IMR-90 (cell line): ENCODE data around the gene FNDC1. TPM values are rescaled to one million over a fixed set of nuclear protein-coding genes. Genes with fewer than 3 reads are reported as not detected.

Source experiments
- ATAC-seq: fragments of 200-7000 bp; cut with Tn5 transposase; 2 replicates; pipeline ENCODE4 v1.9.1; 2020; ENCODE audit warnings: low read depth, mild to moderate bottlenecking, moderate library complexity
- BruUV-seq: library from RNA; stranded (reverse); fragments of 400-500 nt; replicated peaks from 2 replicates; lab custom pipeline; 2021; lab: Mats Ljungman, UMichigan
- CTCF ChIA-PET: fragments of 300-600 bp; formaldehyde crosslinking; extraction: SDS; loops from one replicate; lab custom pipeline; 2021; ENCODE audit warnings: antibody characterized with exemption; lab: Yijun Ruan, JAX
- POLR2A ChIA-PET: fragments of 300-600 bp; sonication (Branson Sonifier 250); formaldehyde crosslinking; loops from one replicate; lab custom pipeline; 2022; ENCODE audit warnings: antibody characterized with exemption; ENCODE audit not compliant: unreplicated experiment; lab: Charles Lee
- DNase-seq: peaks from one replicate; pipeline ENCODE4 v3.0.0; 2013
- H2AFZ ChIP-seq: replicated peaks from 2 replicates; pipeline ENCODE3; 2013; ENCODE audit warnings: low read length, mild to moderate bottlenecking; ENCODE audit not compliant: poor library complexity
- H2AK5ac ChIP-seq: 2 replicates; pipeline ENCODE4 v1.6.1; 2013; ENCODE audit warnings: low read depth, low read length, inconsistent platforms
- H2AK9ac ChIP-seq: replicated peaks from 2 replicates; pipeline ENCODE3; 2013; ENCODE audit warnings: mild to moderate bottlenecking, low read depth, low read length, moderate library complexity; ENCODE audit not compliant: poor library complexity
- H2BK120ac ChIP-seq: 2 replicates; pipeline ENCODE4 v1.6.1; 2013; ENCODE audit warnings: low read depth, low read length, inconsistent platforms
- H2BK15ac ChIP-seq: 3 replicates; pipeline ENCODE4 v1.6.1; 2013; ENCODE audit warnings: low read depth, low read length, inconsistent platforms
- H2BK20ac ChIP-seq: 2 replicates; pipeline ENCODE4 v1.6.1; 2013; ENCODE audit warnings: low read depth, mild to moderate bottlenecking, inconsistent platforms, low read length, moderate library complexity
- H2BK5ac ChIP-seq: 2 replicates; pipeline ENCODE4 v1.6.1; 2013; ENCODE audit warnings: mild to moderate bottlenecking, low read depth, low read length, inconsistent platforms; ENCODE audit not compliant: poor library complexity, severe bottlenecking
- H3K14ac ChIP-seq: replicated peaks from 2 replicates; pipeline ENCODE4 v1.6.1; 2013; ENCODE audit warnings: low read depth, low read length, inconsistent platforms
- H3K18ac ChIP-seq: 2 replicates; pipeline ENCODE4 v1.6.1; 2013; ENCODE audit warnings: low read depth, low read length, control low read depth
- H3K23ac ChIP-seq: 2 replicates; pipeline ENCODE4 v1.6.1; 2013; ENCODE audit warnings: low read depth, low read length, inconsistent platforms
- H3K27ac ChIP-seq: 2 replicates; pipeline ENCODE4 v1.5.1; 2013; ENCODE audit warnings: mild to moderate bottlenecking, control low read depth, low read length; ENCODE audit not compliant: insufficient read depth
- H3K27me3 ChIP-seq: 2 replicates; pipeline ENCODE4 v1.6.1; 2013; ENCODE audit warnings: low read length; ENCODE audit not compliant: control insufficient read depth, insufficient read depth
- H3K36me3 ChIP-seq: 2 replicates; pipeline ENCODE4 v1.6.1; 2013; ENCODE audit warnings: low read length, mixed read lengths; ENCODE audit not compliant: control insufficient read depth, insufficient read depth
- H3K4ac ChIP-seq: 2 replicates; pipeline ENCODE4 v1.6.1; 2013; ENCODE audit warnings: low read depth, low read length, inconsistent platforms
- H3K4me1 ChIP-seq: 2 replicates; pipeline ENCODE4 v1.6.1; 2013; ENCODE audit warnings: low read length, mixed read lengths; ENCODE audit not compliant: control insufficient read depth, insufficient read depth
- H3K4me2 ChIP-seq: 2 replicates; pipeline ENCODE4 v1.6.1; 2013; ENCODE audit warnings: low read depth, mild to moderate bottlenecking, control low read depth, low read length, moderate library complexity
- H3K4me3 ChIP-seq: 2 replicates; pipeline ENCODE4 v1.5.1; 2013; ENCODE audit warnings: low read depth, mild to moderate bottlenecking, control low read depth, low read length, moderate library complexity; ENCODE audit not compliant: insufficient read depth
- H3K56ac ChIP-seq: 2 replicates; pipeline ENCODE4 v1.6.1; 2013; ENCODE audit warnings: low read length, inconsistent platforms; ENCODE audit not compliant: insufficient read depth; ENCODE audit errors: extremely low read depth
- H3K79me1 ChIP-seq, 2 experiments: 2 replicates each; pipeline ENCODE4 v1.6.1; 2013; ENCODE audit warnings: low read length in 2 of 2, inconsistent platforms in 1 of 2, low read depth in 1 of 2
- H3K9ac ChIP-seq: 2 replicates; pipeline ENCODE4 v1.6.1; 2013; ENCODE audit warnings: low read depth, low read length, control low read depth
- H3K9me1 ChIP-seq: 2 replicates; pipeline ENCODE4 v1.6.1; 2013; ENCODE audit warnings: low read length, inconsistent platforms; ENCODE audit not compliant: insufficient read depth
- H3K9me3 ChIP-seq: 2 replicates; pipeline ENCODE4 v1.6.1; 2013; ENCODE audit warnings: low read length; ENCODE audit not compliant: control insufficient read depth, insufficient read depth
- H4K20me1 ChIP-seq: 2 replicates; pipeline ENCODE4 v1.6.1; 2013; ENCODE audit warnings: low read length, inconsistent platforms; ENCODE audit not compliant: insufficient read depth
- H4K5ac ChIP-seq: 2 replicates; pipeline ENCODE4 v1.6.1; 2013; ENCODE audit warnings: mild to moderate bottlenecking, low read depth, low read length, control low read depth
- H4K8ac ChIP-seq, 2 experiments: 2 replicates each; pipeline ENCODE4 v1.6.1; 2013; ENCODE audit warnings: low read depth in 2 of 2, low read length in 2 of 2, control low read depth in 1 of 2, inconsistent platforms in 1 of 2
- H4K91ac ChIP-seq: 2 replicates; pipeline ENCODE4 v1.6.1; 2013; ENCODE audit warnings: low read depth, low read length, inconsistent platforms; ENCODE audit not compliant: insufficient read depth
- BHLHE40 ChIP-seq: fragments of 150-350 bp; IDR thresholded peaks from 2 replicates; pipeline ENCODE4 v1.6.1; 2016; ENCODE audit warnings: mild to moderate bottlenecking, low read depth, low read length
- CEBPB ChIP-seq: IDR thresholded peaks from 2 replicates; pipeline ENCODE4 v1.6.1; 2012; ENCODE audit warnings: low read depth, low read length, improper control_type of control experiment
- FOS ChIP-seq: fragments of 150-350 bp; IDR thresholded peaks from 2 replicates; pipeline ENCODE4 v1.6.1; 2016; ENCODE audit warnings: low read depth, low read length
- MAFK ChIP-seq: IDR thresholded peaks from 2 replicates; pipeline ENCODE4 v1.6.1; 2012; ENCODE audit warnings: low read depth, low read length, improper control_type of control experiment
- MAZ ChIP-seq: IDR thresholded peaks from 2 replicates; pipeline ENCODE4 v1.6.1; 2012; ENCODE audit warnings: low read depth, mild to moderate bottlenecking, low read length, improper control_type of control experiment, moderate library complexity, borderline replicate concordance
- MXI1 ChIP-seq: IDR thresholded peaks from 2 replicates; pipeline ENCODE4 v1.6.1; 2012; ENCODE audit warnings: low read depth, mild to moderate bottlenecking, low read length, moderate library complexity, borderline replicate concordance
- NFE2L2 ChIP-seq: fragments of 150-350 bp; IDR thresholded peaks from 2 replicates; pipeline ENCODE4 v1.6.1; 2016; ENCODE audit warnings: low read depth, mild to moderate bottlenecking, low read length
- POLR2A ChIP-seq: IDR thresholded peaks from 2 replicates; pipeline ENCODE4 v1.6.1; 2012; ENCODE audit warnings: mild to moderate bottlenecking, low read depth, low read length
- RAD21 ChIP-seq: IDR thresholded peaks from 2 replicates; pipeline ENCODE4 v1.6.1; 2012; ENCODE audit warnings: low read length, improper control_type of control experiment
- RCOR1 ChIP-seq: IDR thresholded peaks from 2 replicates; pipeline ENCODE4 v1.6.1; 2012; ENCODE audit warnings: mild to moderate bottlenecking, low read length, improper control_type of control experiment; ENCODE audit not compliant: insufficient replicate concordance
- SMC3 ChIP-seq: fragments of 150-350 bp; IDR thresholded peaks from 2 replicates; pipeline ENCODE4 v1.6.1; 2016; ENCODE audit warnings: low read depth, mild to moderate bottlenecking, antibody characterized with exemption, low read length, moderate library complexity
- WGBS, 2 experiments: methylation state at CpG; one replicate each; pipeline versions ENCODE4 v1.1.5 to v1.1.7; 2013; ENCODE audit warnings: missing lambda C conversion rate in 2 of 2; ENCODE audit not compliant: insufficient read length in 1 of 2; ENCODE audit errors: extremely low coverage in 2 of 2; 5-methylcytosine and 5-hydroxymethylcytosine counted together
- dilution Hi-C: fragments of 300-500 bp; cut with HindIII; formaldehyde crosslinking; loops from one replicate; pipeline ENCODE4 v1.14.3; 2018; ENCODE audit warnings: low sequenced_read_pairs; ENCODE audit not compliant: unreplicated experiment
- in situ Hi-C: fragments of 300-500 bp; cut with MboI; formaldehyde crosslinking; loops from 3 replicates; pipeline ENCODE4 v1.14.3; 2019; ENCODE audit warnings: low sequenced_read_pairs, inconsistent platforms, mixed read lengths
- intact Hi-C: fragments of 100-400 bp; cut with micrococcal nuclease; formaldehyde crosslinking; loops from 2 replicates; pipeline ENCODE4 v1.10.0; 2022
- polyA plus RNA-seq, 3 experiments: library from polyadenylated mRNA; depleted of rRNA; stranded (reverse); fragments of >200 nt; gene quantifications; 2 replicates each; pipeline ENCODE4 v1.2.3, GENCODE V29; 2012; ENCODE audit warnings: low replicate concordance in 1 of 3
- total RNA-seq: library from RNA; depleted of rRNA; stranded (reverse); fragments of >200 nt; gene quantifications from 2 replicates; pipeline ENCODE4 v1.2.3, GENCODE V29; 2012
- TF ChIP-seq, protein P1 (sequence below): fragments of 150-350 bp; IDR thresholded peaks from 2 replicates; pipeline ENCODE4 v1.6.1; 2017; ENCODE audit warnings: mild to moderate bottlenecking, antibody characterized with exemption, low read length, low read depth

Gene FNDC1
- total and polyA plus RNA-seq, 2 of the 4 experiments (the other 2 are of a cell fraction) = 0.03 TPM; not detected in 1

DNA sequence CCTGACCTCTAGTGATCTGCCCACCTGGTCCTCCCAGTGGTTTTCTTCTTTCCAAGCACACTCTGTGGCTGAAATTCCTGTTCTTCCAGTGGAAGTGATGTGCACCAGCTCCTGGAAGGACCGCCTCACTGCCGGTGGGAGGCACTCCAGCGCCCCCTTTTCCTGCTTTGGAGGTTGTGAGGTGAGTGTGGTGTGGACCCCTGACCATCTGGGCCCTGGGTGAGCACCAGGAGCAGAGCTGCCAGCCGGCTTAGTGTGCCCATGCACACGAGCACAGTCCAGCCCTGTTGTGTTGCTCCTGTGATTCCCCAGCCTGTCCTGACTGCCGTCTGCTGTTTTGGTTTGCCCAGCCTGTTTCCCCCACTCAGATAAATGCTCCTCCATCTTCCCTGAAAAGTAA is 134.6 kb downstream of the FNDC1 start:
- no peak overlapping the region for H3K23ac ChIP-seq
- no peak overlapping the region for H2AK9ac ChIP-seq
- no peaks in the 10 kb centered on the region for H3K9me1 ChIP-seq
- no peak for TF ChIP-seq MAFK
- no peak for TF ChIP-seq NFE2L2
- no peak for TF ChIP-seq SMC3
- no peak for TF ChIP-seq FOS
- TF ChIP-seq MAZ = no peak
- TF ChIP-seq BHLHE40 = no peak
- TF ChIP-seq CEBPB = no peak
- no peak for TF ChIP-seq RAD21
- TF ChIP-seq, protein P1, sequence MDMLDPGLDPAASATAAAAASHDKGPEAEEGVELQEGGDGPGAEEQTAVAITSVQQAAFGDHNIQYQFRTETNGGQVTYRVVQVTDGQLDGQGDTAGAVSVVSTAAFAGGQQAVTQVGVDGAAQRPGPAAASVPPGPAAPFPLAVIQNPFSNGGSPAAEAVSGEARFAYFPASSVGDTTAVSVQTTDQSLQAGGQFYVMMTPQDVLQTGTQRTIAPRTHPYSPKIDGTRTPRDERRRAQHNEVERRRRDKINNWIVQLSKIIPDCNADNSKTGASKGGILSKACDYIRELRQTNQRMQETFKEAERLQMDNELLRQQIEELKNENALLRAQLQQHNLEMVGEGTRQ = no peak
- TF ChIP-seq MXI1 = no peak
- TF ChIP-seq POLR2A = no peak
- TF ChIP-seq RCOR1 = no peak
- H3K27ac ChIP-seq = no peak overlapping the region
- no peak overlapping the region for H2BK5ac ChIP-seq
- H3K4me2 ChIP-seq = no peak overlapping the region
- H4K8ac ChIP-seq = no peak overlapping the region
- no peaks in the 10 kb centered on the region for H3K79me1 ChIP-seq
- DNase-seq (no peak), ATAC-seq (no peak)
- no peaks in the 10 kb centered on the region for H3K36me3 ChIP-seq
- intact Hi-C loops = no loop called here
- no peaks in the 10 kb centered on the region for H3K9me3 ChIP-seq
- H3K9ac ChIP-seq = no peak overlapping the region
- H2AK5ac ChIP-seq = no peak overlapping the region
- in situ Hi-C loops = no loop called here
- H3K4me1 ChIP-seq = no peaks in the 10 kb centered on the region
- H3K56ac ChIP-seq = no peak overlapping the region
- no peak overlapping the region for H4K91ac ChIP-seq
- H4K20me1 ChIP-seq = no peaks in the 10 kb centered on the region
- WGBS, 2 experiments = no CpG with 5 or more reads among the region's 6 CpGs
- H3K18ac ChIP-seq = no peak overlapping the region
- no peak overlapping the region for H4K5ac ChIP-seq
- H3K27me3 ChIP-seq = no peaks in the 10 kb centered on the region
- no TSS peak for BruUV-seq
- ChIA-PET POLR2A (no interaction called here), CTCF (no interaction called here)
- no peak overlapping the region for H2BK20ac ChIP-seq
- dilution Hi-C loops = no loop called here
- no peak overlapping the region for H2AFZ ChIP-seq
- no peak overlapping the region for H3K14ac ChIP-seq
- no peak overlapping the region for H2BK15ac ChIP-seq
- H2BK120ac ChIP-seq = no peak overlapping the region
- H3K4me3 ChIP-seq = no peak overlapping the region
- H3K4ac ChIP-seq = no peak overlapping the region
